Activated effector memory CD4-positive, alpha-beta T cell treated with Interleukin-2 at 50 U/mL for 16 hours (primary cell): ENCODE measurements around the gene CREB5.

Source experiments
- DNase-seq: peaks from one replicate; pipeline ENCODE4 v3.0.0-alpha.2; 2020

CREB5 gene

DNA sequence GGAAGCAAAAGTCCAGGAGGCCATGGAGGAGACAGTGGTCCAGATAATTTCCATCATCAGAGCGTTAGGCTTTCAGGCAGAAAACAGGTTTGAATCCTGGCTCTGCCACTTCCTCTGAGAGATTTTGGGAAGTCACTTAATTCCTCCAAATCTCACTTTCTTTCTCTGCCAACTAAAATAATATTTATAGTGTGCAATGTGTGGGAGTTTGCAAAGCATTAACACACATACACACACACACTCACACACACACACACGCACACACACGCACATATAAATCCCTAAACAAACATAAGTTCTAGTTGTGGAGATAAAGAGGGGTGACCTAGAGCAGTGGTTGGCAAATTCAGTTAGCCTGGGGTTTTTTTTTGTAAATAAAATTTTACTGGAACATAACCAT lies 461.0 kb downstream of the CREB5 start:
- no peak for DNase-seq

DNA sequence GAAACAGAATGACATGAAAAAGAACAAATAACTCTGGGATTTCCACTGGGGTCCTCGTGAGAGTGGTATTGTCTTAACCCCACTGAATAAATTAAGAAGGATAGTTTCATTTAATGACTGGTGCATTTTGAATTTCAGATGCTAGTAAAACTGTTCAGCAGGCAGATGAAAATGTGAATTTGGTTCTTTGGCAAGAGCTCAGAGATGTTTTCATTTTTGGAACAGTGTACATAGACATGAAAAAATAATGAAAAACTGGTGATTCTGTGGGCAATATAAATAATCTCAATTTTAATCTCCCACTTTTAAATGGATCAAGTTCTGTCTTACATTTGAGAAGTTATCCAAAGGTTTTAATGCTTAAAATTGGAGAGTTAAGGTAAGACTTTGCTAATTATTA lies 461.7 kb downstream of the CREB5 start:
- DNase-seq = no peak
